IPS-15b (cell line): ENCODE results near the gene MXRA5.
"Not testable (repeated sequence)": the region's sequence is repeated elsewhere in the genome, so short reads cannot be mapped to it uniquely, and the experiment has no call there.

Experiments used
- H3K27me3 ChIP-seq: one replicate; pipeline ENCODE4 v1.6.1; 2013; ENCODE audit warnings: low read length; ENCODE audit not compliant: control insufficient read depth, insufficient read depth
- H3K36me3 ChIP-seq: one replicate; pipeline ENCODE4 v1.6.1; 2013; ENCODE audit warnings: low read length; ENCODE audit not compliant: control insufficient read depth, insufficient read depth
- H3K4me1 ChIP-seq: one replicate; pipeline ENCODE4 v1.6.1; 2013; ENCODE audit warnings: mild to moderate bottlenecking, low read length; ENCODE audit not compliant: control insufficient read depth, insufficient read depth
- H3K4me3 ChIP-seq: one replicate; pipeline ENCODE4 v1.5.1; 2013; ENCODE audit warnings: low read depth, low read length
- H3K9ac ChIP-seq: one replicate; pipeline ENCODE4 v1.6.1; 2013; ENCODE audit warnings: low read depth, mild to moderate bottlenecking, low read length
- H3K9me3 ChIP-seq: one replicate; pipeline ENCODE4 v1.6.1; 2013; ENCODE audit warnings: mild to moderate bottlenecking, low read length; ENCODE audit not compliant: control insufficient read depth, insufficient read depth

The MXRA5 gene

GRCh38 chrX:3317191-3317718 is 29.2 kb downstream of the MXRA5 start:
- Histone ChIP-seq H3K9ac (no peak overlapping the region), H3K36me3 (no peaks in the 10 kb centered on the region), H3K4me1 (no peaks in the 10 kb centered on the region), H3K27me3 (no peaks in the 10 kb centered on the region), H3K4me3 (no peak overlapping the region), H3K9me3 (no peaks in the 10 kb centered on the region)

- H3K4me3 ChIP-seq, result no peak overlapping the region
- H3K9ac ChIP-seq, result no peak overlapping the region
- H3K4me1 ChIP-seq, result no peaks in the 10 kb centered on the region
- no peaks in the 10 kb centered on the region for H3K27me3 ChIP-seq
- H3K36me3 ChIP-seq, result peaks cover 2% of the 10 kb centered on the region
- H3K9me3 ChIP-seq, result no peaks in the 10 kb centered on the region
These were observed 34.3 kb downstream of the MXRA5 start for GRCh38 chrX:3312109-3312508.

GRCh38 chrX:3307881-3308280 is 38.6 kb downstream of the MXRA5 start:
- Histone ChIP-seq H3K9me3 (no peaks in the 10 kb centered on the region), H3K27me3 (no peaks in the 10 kb centered on the region), H3K4me1 (no peaks in the 10 kb centered on the region), H3K9ac (no peak overlapping the region), H3K36me3 (peaks cover 2% of the 10 kb centered on the region), H3K4me3 (no peak overlapping the region)

- Histone ChIP-seq H3K36me3 (no peaks in the 10 kb centered on the region), H3K27me3 (no peaks in the 10 kb centered on the region), H3K9me3 (no peaks in the 10 kb centered on the region), H3K4me1 (no peaks in the 10 kb centered on the region), H3K4me3 (no peak overlapping the region), H3K9ac (no peak overlapping the region)
These were observed 46.8 kb downstream of the MXRA5 start for GRCh38 chrX:3299636-3300035.

- Histone ChIP-seq H3K4me3 (no peak overlapping the region), H3K9me3 (no peaks in the 10 kb centered on the region), H3K4me1 (no peaks in the 10 kb centered on the region), H3K9ac (no peak overlapping the region), H3K36me3 (no peaks in the 10 kb centered on the region), H3K27me3 (no peaks in the 10 kb centered on the region)
These were observed 50.7 kb downstream of the MXRA5 start for GRCh38 chrX:3295731-3296130.

- no peaks in the 10 kb centered on the region for H3K4me1 ChIP-seq
- H3K4me3 ChIP-seq, result no peak overlapping the region
These were observed 53.2 kb downstream of the MXRA5 start for GRCh38 chrX:3293251-3293650.

GRCh38 chrX:3290561-3290960 is 55.9 kb downstream of the MXRA5 start:
- H3K27me3 ChIP-seq, result no peaks in the 10 kb centered on the region
- H3K4me3 ChIP-seq, result no peak overlapping the region
- no peak overlapping the region for H3K9ac ChIP-seq
- no peaks in the 10 kb centered on the region for H3K4me1 ChIP-seq
- no peaks in the 10 kb centered on the region for H3K9me3 ChIP-seq
- H3K36me3 ChIP-seq, result no peaks in the 10 kb centered on the region

More at GRCh38 chrX:3293251-3293650, 53.2 kb downstream of the MXRA5 start:
- no peaks in the 10 kb centered on the region for H3K27me3 ChIP-seq
- no peaks in the 10 kb centered on the region for H3K9me3 ChIP-seq
- no peaks in the 10 kb centered on the region for H3K36me3 ChIP-seq
- no peak overlapping the region for H3K9ac ChIP-seq

GRCh38 chrX:3286196-3286945 is 60.1 kb downstream of the MXRA5 start:
- Histone ChIP-seq H3K9me3 (no peaks in the 10 kb centered on the region), H3K9ac (no peak overlapping the region), H3K4me1 (no peaks in the 10 kb centered on the region), H3K4me3 (no peak overlapping the region), H3K27me3 (no peaks in the 10 kb centered on the region), H3K36me3 (no peaks in the 10 kb centered on the region)

GRCh38 chrX:3280706-3281105 is 65.7 kb downstream of the MXRA5 start:
- no peaks in the 10 kb centered on the region for H3K36me3 ChIP-seq
- H3K4me1 ChIP-seq, result no peaks in the 10 kb centered on the region

GRCh38 chrX:3273668-3274067 is 72.8 kb downstream of the MXRA5 start:
- H3K27me3 ChIP-seq, H3K4me3 ChIP-seq, H3K9me3 ChIP-seq, H3K4me1 ChIP-seq, H3K9ac ChIP-seq, H3K36me3 ChIP-seq: not testable (repeated sequence)

More at GRCh38 chrX:3280706-3281105, 65.7 kb downstream of the MXRA5 start:
- H3K9me3 ChIP-seq, result no peaks in the 10 kb centered on the region
- H3K9ac ChIP-seq, result no peak overlapping the region
- H3K27me3 ChIP-seq, result no peaks in the 10 kb centered on the region
- H3K4me3 ChIP-seq, result no peak overlapping the region

- Histone ChIP-seq H3K27me3 (no peaks in the 10 kb centered on the region), H3K4me3 (no peak overlapping the region), H3K9ac (no peak overlapping the region)
These were observed 74.6 kb downstream of the MXRA5 start for GRCh38 chrX:3271834-3272186.

GRCh38 chrX:3271183-3271833 is 75.1 kb downstream of the MXRA5 start:
- no peak overlapping the region for H3K4me3 ChIP-seq
- H3K36me3 ChIP-seq, result no peaks in the 10 kb centered on the region
- no peaks in the 10 kb centered on the region for H3K9me3 ChIP-seq
- H3K27me3 ChIP-seq, result no peaks in the 10 kb centered on the region
- no peaks in the 10 kb centered on the region for H3K4me1 ChIP-seq
- H3K9ac ChIP-seq, result no peak overlapping the region

More at GRCh38 chrX:3271834-3272186, 74.6 kb downstream of the MXRA5 start:
- Histone ChIP-seq H3K9me3 (no peaks in the 10 kb centered on the region), H3K36me3 (no peaks in the 10 kb centered on the region), H3K4me1 (no peaks in the 10 kb centered on the region)
